Measurements from ENCODE around the gene CD9.

Gene CD9

DNA sequence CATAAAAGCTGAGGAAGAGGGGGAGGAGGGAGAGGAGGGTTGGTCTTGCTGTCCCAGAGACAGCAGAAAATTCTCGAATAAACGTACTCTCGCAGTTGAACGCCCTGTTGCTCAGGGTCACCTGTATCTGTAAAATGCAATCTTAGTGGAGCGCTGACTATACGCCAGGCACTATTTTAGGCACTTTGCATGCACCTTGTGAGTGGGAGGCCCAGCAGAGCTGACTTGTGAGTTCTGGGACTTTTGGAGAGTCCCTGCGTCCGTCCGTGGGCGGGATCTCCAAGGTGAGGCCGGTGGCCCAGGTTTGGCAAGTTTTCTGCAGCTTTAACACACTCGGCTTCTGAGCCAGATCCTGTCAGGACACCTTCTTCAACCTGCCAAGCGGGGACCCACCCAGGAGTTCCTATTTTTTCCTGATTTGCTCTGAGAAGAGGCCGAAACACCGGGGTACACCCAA, 77.8 kb downstream of the CD9 start:
- DNase-seq, result no peak

DNA sequence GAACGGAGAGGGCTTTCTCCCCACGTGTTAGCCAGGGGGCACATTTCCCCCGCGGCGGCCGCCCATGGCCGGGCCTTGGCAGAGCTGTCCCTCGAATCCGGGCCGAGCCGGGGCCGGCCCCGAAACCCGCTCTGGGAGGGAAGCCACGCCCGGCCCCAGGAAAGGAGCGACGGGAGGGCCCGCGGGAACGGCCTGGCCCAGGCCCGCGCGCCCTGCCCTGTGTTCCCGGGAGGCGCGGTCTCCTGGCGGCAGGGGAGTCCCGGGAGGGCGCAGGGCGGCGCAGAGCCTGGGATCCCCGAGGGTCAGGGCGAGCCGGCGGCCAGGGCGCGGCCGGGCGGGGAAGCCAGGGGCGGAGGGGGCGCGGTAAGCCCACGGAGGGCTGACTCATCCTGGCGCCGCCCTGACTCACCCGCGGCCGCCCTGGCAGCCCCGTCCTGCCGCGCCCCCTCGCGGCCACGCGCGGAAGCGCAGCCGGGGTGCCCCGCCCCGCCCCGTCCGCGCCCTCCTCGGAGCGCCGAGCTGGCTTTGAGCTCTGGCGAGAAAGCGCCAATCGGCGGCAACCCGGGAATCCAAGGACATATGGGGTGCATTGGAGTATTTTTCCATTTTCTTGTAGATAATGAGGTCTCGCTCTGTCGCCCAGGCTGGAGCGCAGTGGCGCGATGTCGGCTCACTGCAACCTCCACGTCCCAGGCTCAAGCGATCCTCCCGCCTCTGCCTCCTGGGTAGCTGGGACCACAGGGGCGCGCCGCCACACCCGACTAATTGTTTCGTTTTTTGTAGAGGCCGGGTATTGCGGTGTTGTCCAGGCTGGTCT, 78.4 kb downstream of the CD9 start:
- DNase-seq, result peak; percentile 80

DNA sequence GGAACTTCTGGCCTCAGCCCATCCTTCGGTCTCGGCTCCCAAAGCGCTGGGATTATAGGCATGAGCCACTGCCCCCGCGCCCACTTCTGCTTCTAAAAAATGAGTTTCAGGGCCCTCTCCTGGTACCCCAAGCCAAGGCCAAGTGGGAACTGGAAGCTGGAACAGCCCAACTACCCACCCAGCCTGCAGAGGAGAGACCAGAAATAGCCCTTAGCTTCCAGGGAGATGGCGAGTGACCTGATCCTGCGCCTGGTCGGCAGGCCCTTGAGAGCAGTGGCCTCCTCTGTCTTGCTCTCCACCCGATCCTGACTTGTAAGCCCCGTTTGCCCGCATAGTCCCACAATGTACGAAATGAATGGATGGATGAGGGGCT, 79.0 kb downstream of the CD9 start:
- no peak for DNase-seq

DNA sequence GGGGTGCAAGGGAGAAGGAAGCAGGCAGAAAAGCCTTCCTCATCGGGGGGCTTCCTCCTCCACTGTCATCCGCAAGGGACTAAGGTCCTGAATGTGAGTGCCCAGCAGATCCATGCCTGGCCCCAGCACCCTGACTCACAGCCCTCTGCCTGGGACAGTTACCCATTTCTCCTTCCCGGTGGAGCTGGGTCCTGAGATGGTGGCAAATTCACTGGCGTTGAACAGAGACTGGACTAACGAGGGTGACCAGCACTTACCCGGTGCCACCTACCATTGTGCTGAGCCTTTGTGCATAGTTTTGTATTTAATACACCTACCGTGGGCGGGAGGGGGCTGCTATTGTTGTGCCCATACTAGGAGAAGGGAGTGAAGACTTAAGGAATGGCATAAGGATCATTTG, 79.4 kb downstream of the CD9 start:
- no peak for DNase-seq

DNA sequence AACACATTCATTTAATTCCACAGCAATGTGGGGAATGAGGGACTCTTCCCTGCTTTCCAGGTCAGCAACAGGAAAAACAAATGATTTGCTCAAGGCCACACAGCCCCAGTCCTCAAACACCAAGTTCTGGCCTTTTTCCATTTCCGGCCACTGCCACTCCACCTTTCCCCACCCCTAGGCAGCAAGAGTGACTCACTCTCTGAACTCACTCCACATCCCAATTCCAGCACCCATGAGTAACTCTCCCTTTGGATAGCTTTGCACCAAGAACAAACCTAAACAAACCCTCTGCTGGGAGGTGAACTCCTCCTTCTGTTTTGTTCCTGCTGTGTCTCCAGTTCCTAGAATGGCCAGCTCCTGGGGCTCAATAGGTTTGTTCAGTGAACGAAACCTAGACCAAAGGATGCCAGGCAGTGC, 79.9 kb downstream of the CD9 start:
- peak; percentile 24 for DNase-seq

DNA sequence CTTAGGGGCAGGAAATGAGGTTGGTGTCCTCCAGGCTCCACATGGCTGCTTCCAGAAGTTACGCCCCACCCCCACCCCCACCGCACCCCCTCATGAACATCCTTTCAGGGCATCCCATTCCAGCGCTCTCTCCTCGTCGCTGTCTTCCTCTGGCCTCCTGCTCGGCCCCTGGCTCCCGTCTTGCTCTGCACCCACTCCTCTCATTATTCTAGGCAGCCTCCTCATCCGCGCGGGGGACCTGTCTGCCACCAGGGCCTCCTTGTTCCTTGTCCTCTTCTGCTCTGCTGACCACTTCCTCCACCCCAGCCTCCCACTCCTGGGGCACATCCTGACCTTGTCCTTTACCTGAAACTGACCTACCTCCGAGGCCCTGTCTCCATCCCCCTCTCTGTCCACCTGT, 80.5 kb downstream of the CD9 start:
- DNase-seq, result no peak

DNA sequence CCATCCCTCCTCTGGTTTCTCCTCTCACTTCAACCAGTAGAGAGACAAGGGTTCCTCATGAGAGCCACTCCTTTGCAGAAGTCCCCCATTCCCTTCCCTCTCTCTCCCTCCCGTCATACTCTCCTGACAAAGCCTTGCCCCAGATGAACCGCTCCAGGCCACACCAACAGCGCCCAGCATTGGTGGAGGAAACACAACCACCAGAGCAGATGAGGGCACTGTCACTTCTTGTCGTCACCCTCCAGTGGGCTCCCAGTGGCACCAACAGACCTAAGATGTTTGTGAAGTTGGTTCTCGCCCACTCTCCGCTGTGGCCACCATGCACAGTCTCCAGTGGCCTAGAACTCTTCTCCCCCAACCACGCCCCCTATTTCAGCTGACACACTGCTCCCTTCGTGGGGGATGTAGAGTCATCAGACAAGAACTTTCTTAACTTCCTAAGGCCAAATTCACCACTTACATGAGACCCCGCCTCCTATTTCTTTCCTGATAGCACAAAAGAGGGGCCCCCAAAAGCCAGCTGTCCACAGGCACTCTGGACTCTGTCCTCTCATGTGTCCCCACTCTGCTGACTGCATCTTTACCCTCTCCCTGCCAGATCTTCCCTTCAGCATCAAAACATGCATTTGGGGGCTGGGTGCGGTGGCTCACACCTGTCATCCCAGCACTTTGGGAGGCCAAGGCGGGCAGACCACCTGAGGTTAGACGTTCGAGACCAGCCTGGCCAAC, 81.0 kb downstream of the CD9 start:
- DNase-seq, result no peak

DNA sequence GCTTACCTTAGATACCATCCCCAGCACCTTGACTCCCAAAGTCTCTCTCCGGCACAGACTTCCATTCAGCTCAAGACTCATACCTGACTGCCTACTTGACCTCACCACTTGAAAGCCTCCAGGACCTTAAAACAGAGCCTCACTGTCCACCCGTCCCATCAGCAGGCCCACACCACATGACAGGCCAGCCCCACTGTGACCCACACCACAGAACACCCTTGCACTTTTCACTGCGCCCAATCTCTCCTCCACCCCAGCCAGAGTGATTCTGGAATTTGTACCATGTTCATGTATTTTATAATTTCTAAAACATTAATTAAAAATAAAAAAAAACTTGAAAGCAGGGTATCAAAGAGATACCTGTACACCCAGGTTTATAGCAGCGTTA, 82.2 kb downstream of the CD9 start:
- DNase-seq, result no peak

DNA sequence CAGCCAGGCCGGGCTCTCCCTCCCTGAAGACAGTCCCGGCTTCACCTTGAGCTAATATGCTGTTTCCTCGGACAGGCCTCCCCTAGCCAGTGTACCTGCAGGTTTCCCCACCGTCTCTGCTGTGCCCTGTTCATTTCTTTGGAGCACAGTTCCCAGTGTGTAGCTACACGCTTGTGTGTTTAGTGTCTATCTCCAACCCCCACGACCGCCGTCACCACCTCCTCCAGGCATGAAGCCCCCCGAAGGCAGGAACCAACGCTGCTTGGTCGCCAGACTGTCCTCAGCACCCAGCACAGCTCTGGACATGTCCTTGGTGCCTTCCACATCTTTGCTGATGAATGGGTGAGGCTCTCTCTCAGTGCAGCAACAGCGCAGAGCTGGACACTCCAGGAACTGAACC, 84.1 kb downstream of the CD9 start:
- no peak for DNase-seq

DNA sequence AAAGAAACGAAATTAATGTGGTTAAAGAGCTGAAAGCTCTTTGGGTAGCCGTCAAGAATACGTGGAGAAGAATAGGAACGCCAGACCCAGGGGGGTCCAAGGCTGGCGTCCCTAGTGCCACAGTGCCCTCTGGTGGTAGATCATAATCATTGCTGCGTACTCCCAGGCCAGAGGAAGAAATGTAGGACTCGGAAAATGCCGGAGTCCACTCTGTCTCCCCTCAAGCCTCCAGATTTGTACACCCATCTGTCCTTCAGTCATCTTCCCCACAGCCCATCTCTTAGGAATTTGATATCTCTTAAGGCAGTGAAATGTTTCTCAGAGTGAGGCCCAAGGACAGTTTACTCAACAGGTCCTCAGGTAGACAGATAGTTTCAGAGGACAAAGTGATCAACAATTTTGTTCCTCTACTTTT, 84.9 kb downstream of the CD9 start:
- peak; percentile 24 for DNase-seq

DNA sequence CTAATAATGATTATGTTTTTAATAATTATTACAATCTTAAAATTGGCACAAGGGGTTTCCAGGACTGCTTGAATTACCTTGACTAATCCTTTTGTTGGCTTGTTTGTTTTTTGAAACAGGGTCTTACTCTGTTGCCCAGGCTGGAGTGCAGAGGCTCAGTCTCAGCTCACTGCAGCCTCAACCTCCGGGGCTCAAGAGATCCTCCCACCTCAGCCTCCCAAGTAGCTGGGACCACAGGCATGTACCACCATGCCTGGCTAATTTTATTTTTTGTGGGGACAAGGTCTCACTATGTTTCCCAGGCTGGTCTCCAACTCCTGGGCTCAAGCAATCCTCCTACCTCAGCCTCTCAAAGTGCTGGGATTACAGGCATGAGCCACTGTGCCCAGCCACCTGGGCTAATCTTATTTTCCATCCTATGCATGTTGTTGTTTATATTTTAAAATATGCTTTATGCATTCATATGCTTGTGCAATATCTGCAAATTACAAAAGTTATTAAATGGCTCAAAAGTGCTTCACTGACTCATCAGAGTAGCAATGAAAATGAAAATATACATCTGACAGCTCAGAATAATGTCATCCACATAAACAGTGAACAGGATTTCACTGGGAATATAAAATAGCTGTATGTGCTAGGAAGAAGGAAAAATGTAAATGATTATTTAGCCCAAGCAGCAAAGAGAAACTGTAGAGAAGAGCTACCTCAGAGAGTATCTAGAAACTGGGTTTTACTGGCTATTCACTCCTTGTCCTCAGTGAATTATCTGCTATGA, 85.5 kb downstream of the CD9 start:
- no peak for DNase-seq

Measured in GOT3 (cell line).